Measurements from ENCODE around the gene CWC15. TPM values are rescaled to one million over a fixed set of nuclear protein-coding genes. Genes with fewer than 3 reads are reported as not detected.
"Not testable (repeated sequence)": the region's sequence is repeated elsewhere in the genome, so short reads cannot be mapped to it uniquely, and the experiment has no call there.

Gene CWC15
- total RNA-seq, 1 donor from 2014 or later, result 69.2 TPM

DNA sequence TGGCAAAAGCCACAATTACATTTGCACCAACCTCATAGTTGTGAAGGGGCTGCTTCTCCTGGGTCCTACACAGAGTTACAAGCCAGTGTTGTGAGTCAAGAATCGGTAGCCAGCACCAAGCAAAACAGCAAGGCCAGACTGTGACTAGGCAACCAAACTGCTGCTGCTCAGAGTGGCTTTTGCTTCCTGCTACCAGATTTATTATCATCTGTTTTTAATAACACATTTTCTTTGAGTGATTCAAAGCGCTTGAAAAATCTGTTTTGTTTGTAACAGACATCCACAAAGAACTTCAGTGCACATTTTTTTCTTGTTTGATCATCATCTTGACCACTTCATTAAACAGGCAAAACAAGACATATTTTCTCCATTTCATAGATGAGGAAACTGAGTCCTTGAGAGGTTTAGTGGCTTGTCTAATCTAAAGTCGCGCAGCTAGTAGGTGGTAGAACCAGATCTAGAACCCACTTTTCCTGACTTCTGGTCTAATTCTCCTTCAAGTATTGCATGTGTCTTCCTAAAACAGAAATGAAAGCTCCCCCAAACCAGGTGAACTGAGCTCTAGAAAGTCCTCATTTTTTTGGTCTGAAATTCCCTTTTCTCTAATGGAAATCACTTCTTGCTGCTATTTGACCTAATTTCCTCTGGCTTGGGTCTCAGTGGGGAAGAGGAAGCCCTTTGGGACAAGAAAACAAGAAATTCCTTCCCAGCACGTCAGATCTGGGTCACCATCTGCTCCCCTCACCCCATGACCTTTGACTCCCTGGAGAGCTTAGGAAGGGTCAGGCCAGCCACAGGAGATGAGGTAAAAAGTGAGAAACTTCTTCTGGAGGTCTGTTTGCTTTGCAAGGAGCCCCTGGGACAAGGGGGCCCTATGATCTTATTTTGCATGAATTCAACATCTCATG is 39.9 kb downstream of the CWC15 start:
- Mint-ChIP-seq H3K9me3 (peaks cover 4% of the 10 kb centered on the region), H3K27me3 (peaks cover 6% of the 10 kb centered on the region), H3K4me3 (no peak overlapping the region), H3K27ac (no peak overlapping the region), H3K4me1 (no peaks in the 10 kb centered on the region), H3K36me3 (ENCODE audit: low read depth) (no peaks in the 10 kb centered on the region)
- ChIA-PET POLR2A (no interaction called here), CTCF (no interaction called here)
- intact Hi-C loops (cut with micrococcal nuclease), result no loop called here
- ATAC-seq (ENCODE audit: low read depth) (no peak), DNase-seq (no peak)
- TF ChIP-seq, protein P1, sequence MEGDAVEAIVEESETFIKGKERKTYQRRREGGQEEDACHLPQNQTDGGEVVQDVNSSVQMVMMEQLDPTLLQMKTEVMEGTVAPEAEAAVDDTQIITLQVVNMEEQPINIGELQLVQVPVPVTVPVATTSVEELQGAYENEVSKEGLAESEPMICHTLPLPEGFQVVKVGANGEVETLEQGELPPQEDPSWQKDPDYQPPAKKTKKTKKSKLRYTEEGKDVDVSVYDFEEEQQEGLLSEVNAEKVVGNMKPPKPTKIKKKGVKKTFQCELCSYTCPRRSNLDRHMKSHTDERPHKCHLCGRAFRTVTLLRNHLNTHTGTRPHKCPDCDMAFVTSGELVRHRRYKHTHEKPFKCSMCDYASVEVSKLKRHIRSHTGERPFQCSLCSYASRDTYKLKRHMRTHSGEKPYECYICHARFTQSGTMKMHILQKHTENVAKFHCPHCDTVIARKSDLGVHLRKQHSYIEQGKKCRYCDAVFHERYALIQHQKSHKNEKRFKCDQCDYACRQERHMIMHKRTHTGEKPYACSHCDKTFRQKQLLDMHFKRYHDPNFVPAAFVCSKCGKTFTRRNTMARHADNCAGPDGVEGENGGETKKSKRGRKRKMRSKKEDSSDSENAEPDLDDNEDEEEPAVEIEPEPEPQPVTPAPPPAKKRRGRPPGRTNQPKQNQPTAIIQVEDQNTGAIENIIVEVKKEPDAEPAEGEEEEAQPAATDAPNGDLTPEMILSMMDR (IDR thresholded peaks at IDR 0.05), result no peak

DNA sequence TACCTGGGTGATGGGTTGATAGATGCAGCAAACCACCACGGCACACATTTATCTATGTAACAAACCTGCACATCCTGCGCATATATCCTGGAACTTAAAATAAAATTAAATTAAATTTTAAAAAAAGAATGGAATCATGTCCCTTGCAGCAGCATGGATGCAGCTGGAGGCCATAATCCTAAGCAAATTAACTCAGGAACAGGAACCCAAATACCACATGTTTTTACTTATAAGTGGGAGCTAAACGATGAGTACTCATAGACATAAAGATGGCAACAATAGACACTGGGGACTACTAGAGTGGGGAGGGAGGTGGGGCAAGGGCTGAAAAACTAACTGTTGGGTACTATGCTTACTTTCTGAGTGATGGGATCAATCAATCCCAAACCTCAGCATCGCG is 40.9 kb downstream of the CWC15 start:
- Mint-ChIP-seq H3K4me1 (no peaks in the 10 kb centered on the region), H3K4me3 (no peak overlapping the region), H3K27me3 (peaks cover 4% of the 10 kb centered on the region), H3K36me3 (ENCODE audit: low read depth) (no peaks in the 10 kb centered on the region), H3K9me3 (peaks cover 4% of the 10 kb centered on the region), H3K27ac (no peak overlapping the region)
- ATAC-seq (ENCODE audit: low read depth) (no peak), DNase-seq (no peak)
- CTCF ChIA-PET, result no interaction called here
- POLR2A ChIA-PET, result no interaction called here
- TF ChIP-seq, protein P1 (IDR thresholded peaks at IDR 0.05), result no peak
- intact Hi-C loops (cut with micrococcal nuclease), result no loop called here

DNA sequence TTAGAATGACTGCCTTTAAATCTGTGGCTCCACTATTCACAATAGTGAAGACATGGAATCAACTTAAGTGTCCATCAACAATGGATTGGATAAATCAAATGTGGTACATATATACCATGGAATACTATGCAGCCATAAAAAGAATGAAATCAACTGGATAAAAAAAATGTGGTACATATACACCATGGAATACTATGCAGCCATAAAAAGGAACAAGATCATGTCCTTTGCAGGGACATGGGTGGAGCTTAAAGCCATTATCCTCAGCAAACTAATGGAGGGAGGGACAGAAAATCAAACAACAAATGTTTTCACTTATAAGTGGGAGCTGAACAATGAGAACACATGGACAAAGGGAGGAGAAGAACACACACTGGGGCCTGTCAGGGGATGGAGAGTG is 41.3 kb downstream of the CWC15 start:
- H3K27ac Mint-ChIP-seq; intact Hi-C loops (cut with micrococcal nuclease); H3K4me1 Mint-ChIP-seq; POLR2A ChIA-PET; H3K9me3 Mint-ChIP-seq; H3K27me3 Mint-ChIP-seq; H3K4me3 Mint-ChIP-seq; DNase-seq; H3K36me3 Mint-ChIP-seq (ENCODE audit: low read depth); ATAC-seq (ENCODE audit: low read depth): not testable (repeated sequence)
- CTCF ChIA-PET, result interaction anchor here (0.6 kb wide), 1 partner anchor 1697 kb away, joined by 4 read pairs; no protein-coding TSS in a partner anchor

DNA sequence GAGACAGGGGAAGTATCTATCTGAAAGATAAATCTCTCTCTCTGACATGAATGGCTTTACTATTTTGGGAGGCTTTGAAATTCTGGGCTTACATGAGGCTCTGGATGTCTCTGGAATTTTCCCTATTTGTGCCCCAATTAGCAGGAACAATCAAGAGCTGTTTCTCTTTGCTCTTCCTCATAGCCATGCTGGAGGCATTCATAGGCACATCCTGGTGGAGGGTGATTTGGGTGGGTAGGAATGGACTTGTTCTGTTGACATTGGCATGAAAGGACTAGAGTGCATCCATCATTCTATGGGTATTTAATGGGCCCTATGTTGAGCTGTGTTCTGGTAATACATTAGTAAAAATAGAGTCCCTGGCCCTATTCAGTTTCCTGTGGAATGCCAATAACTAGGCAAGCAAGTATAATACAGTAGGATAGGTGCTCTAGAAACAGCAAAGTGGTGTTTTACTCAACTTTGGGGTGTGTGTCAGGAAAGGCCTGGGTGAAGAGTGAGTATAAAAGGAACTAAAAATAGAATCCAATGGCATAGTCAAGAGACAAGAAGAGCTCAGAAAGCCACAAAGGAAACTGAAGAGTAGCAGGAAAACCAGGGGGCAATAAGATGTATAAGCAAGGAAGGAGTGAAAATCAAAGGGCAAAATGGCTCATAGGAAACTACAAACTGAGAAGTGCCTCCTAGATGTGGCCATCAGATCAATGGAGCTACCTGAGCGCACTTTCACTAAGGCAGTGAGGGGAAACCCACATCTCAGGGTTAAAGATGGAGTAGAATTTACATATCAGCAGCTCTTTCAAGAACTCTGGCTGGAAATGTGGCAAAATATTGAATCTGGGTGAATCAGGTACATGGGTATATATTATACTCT is 45.0 kb downstream of the CWC15 start:
- DNase-seq, result no peak
- peaks cover 18% of the 10 kb centered on the region for H3K4me1 Mint-ChIP-seq

DNA sequence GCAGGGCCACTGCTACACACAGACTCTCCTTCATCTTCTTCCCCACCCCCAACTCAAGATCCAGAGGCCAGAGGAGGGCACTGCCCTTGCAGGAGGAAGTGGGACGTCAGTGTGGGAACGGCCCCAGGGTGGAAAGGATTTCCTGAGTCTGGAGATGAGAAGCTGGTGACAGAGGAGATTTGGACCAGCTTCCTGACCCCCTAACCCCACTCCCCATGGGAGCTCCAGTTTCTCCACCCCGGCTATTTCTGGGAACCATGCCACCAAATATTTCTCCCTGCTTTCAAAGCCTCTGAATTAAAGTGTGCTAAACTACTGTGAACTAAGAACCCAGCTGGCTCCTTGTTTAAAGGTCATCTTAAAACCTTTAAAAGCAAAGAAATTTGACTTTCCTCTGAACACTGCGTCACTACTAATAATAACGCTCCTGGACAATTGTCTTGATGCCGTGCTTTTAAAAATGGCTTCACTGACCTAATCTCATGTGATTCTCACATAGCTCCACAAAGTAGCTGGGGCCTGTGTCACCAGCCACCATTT is 46.6 kb downstream of the CWC15 start:
- Mint-ChIP-seq H3K4me1 (peaks cover 28% of the 10 kb centered on the region), H3K9me3 (no peaks in the 10 kb centered on the region), H3K36me3 (ENCODE audit: low read depth) (no peaks in the 10 kb centered on the region), H3K27me3 (peaks cover 4% of the 10 kb centered on the region), H3K4me3 (no peak overlapping the region), H3K27ac (no peak overlapping the region)
- TF ChIP-seq, protein P1 (IDR thresholded peaks at IDR 0.05), result no peak
- no peak for DNase-seq
- intact Hi-C loops (cut with micrococcal nuclease), result no loop called here
- ATAC-seq (ENCODE audit: low read depth), result no peak
- POLR2A ChIA-PET, result no interaction called here
- CTCF ChIA-PET, result no interaction called here

More for the DNA sequence above, 45.0 kb downstream of the CWC15 start:
- Mint-ChIP-seq H3K36me3 (ENCODE audit: low read depth) (no peaks in the 10 kb centered on the region), H3K4me3 (no peak overlapping the region), H3K9me3 (peaks cover 4% of the 10 kb centered on the region), H3K27me3 (peaks cover 4% of the 10 kb centered on the region), H3K27ac (no peak overlapping the region)
- ChIA-PET POLR2A (no interaction called here), CTCF (no interaction called here)
- no peak for ATAC-seq (ENCODE audit: low read depth)
- intact Hi-C loops (cut with micrococcal nuclease), result no loop called here
- TF ChIP-seq, protein P1 (IDR thresholded peaks at IDR 0.05), result no peak
